GM12891 (cell line): ENCODE measurements around the gene GIPR.
"Not testable (repeated sequence)": the region's sequence is repeated elsewhere in the genome, so short reads cannot be mapped to it uniquely, and the experiment has no call there.

Experiments
- DNase-seq: peaks from one replicate; pipeline ENCODE4 v3.0.0; 2011; ENCODE audit warnings: low spot score; ENCODE audit not compliant: insufficient read length
- FAIRE-seq: peaks from 2 replicates; lab custom pipeline; 2011; peaks lifted over from hg19 to GRCh38; lab: Jason Lieb, UNC
- PAX5 ChIP-seq: IDR thresholded peaks from 2 replicates; pipeline ENCODE4 v1.6.1; 2011; ENCODE audit warnings: low read length, moderate library complexity, mild to moderate bottlenecking; ENCODE audit not compliant: insufficient read depth, severe bottlenecking
- POLR2A ChIP-seq: IDR thresholded peaks from 2 replicates; pipeline ENCODE4 v1.6.1; 2011; ENCODE audit warnings: low read depth, low read length, control low read depth
- POLR2AphosphoS5 ChIP-seq: IDR thresholded peaks from 2 replicates; pipeline ENCODE4 v1.6.1; 2011; ENCODE audit warnings: low read depth, low read length, control low read depth
- POU2F2 ChIP-seq: IDR thresholded peaks from 2 replicates; pipeline ENCODE4 v1.6.1; 2011; ENCODE audit warnings: low read depth, mild to moderate bottlenecking, control low read depth, low read length, moderate library complexity
- SPI1 ChIP-seq: IDR thresholded peaks from 2 replicates; pipeline ENCODE4 v1.6.1; 2011; ENCODE audit warnings: low read depth, low read length, control low read depth
- TAF1 ChIP-seq: IDR thresholded peaks from 2 replicates; pipeline ENCODE4 v1.6.1; 2011; ENCODE audit warnings: low read depth, low read length, control low read depth

Gene GIPR

GRCh38 chr19:45664575-45664974 lies 3.4 kb upstream of the GIPR start:
- TF ChIP-seq SPI1: no peak
- TF ChIP-seq POLR2AphosphoS5: no peak
- TF ChIP-seq POLR2A: no peak
- no peak for TF ChIP-seq TAF1
- no peak for TF ChIP-seq POU2F2
- TF ChIP-seq PAX5: no peak
- FAIRE-seq (peak; percentile 76), DNase-seq (no peak)

DNA sequence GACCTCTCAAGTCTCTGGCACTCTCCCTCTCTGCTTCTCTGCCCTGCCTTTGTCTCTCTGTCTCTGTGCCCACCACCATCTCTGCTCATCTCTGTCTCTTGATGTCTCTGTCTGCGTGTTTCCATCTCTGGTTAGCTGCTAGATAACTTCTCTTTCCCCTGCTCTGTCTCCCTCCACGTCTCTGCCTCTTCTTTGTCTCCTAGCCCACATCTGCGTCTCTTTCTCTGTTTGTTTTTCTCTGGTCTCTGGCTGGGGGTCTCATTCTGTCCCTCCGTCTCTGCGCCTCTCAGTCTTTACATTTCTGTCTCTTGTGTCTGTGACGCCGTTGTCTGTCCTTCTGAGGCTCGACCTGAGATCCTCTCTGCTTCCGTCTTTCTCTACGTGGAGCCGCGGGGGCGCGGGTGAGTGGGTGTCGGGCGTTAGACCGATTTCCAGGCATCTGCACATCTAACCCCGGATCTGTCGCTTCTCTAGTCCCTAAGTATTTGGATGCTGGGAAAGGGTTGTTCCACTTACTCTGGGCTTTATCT lies 386 bp downstream of the GIPR start:
- FAIRE-seq: peak; percentile 38
- TF ChIP-seq POLR2AphosphoS5 (no peak), PAX5 (no peak), TAF1 (no peak), POU2F2 (no peak), POLR2A (no peak), SPI1 (no peak)

GRCh38 chr19:45670670-45671453 lies 2.8 kb downstream of the GIPR start:
- peak; percentile 96 for FAIRE-seq
- peak; percentile 91 for DNase-seq

More for the DNA sequence above, 386 bp downstream of the GIPR start:
- DNase-seq: no peak

GRCh38 chr19:45674946-45675345 lies 6.9 kb downstream of the GIPR start:
- TF ChIP-seq TAF1: no peak
- FAIRE-seq: no peak
- no peak for DNase-seq

More at GRCh38 chr19:45670670-45671453, 2.8 kb downstream of the GIPR start:
- no peak for TF ChIP-seq POU2F2
- no peak for TF ChIP-seq SPI1
- no peak for TF ChIP-seq TAF1
- no peak for TF ChIP-seq POLR2AphosphoS5
- TF ChIP-seq POLR2A: no peak
- no peak for TF ChIP-seq PAX5

GRCh38 chr19:45676851-45677263 lies 8.8 kb downstream of the GIPR start:
- DNase-seq: no peak
- FAIRE-seq: no peak

DNA sequence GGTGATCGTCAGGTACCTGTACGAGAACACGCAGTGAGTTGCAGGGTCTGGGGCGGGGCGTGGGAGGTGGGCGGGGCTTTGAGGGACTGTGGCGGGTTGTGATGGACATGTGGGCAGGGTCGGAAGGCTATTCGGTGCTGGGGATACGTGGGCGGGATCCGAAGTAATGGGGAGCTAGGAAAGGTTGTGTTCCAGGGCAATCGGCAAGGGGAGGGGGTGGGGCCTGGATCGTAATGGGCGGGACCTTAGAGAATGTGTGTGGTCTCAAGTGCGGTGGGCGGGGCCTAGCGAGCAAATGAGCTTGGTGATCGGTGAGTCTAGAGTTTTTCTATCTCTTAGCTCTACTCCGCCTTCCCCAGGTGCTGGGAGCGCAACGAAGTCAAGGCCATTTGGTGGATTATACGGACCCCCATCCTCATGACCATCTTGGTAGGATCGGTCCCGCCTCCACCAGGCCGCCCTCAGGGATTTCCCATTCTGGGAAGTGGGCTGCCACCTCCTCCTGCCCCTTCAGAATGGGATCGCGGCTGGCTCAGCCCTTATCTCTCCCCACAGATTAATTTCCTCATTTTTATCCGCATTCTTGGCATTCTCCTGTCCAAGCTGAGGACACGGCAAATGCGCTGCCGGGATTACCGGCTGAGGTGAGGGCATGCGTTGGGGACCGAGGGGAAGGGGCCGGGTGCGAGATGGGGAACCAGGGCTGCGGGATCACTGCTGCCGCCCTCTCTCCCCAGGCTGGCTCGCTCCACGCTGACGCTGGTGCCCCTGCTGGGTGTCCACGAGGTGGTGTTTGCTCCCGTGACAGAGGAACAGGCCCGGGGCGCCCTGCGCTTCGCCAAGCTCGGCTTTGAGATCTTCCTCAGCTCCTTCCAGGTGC lies 9.6 kb downstream of the GIPR start:
- DNase-seq: peak; percentile 76
- FAIRE-seq: peak; percentile 74
- no peak for TF ChIP-seq PAX5
- no peak for TF ChIP-seq SPI1
- no peak for TF ChIP-seq POU2F2
- no peak for TF ChIP-seq TAF1
- no peak for TF ChIP-seq POLR2A
- TF ChIP-seq POLR2AphosphoS5: no peak

More at GRCh38 chr19:45676851-45677263, 8.8 kb downstream of the GIPR start:
- no peak for TF ChIP-seq TAF1
- peak; percentile 36 for TF ChIP-seq SPI1

- peak; percentile 89 for FAIRE-seq
Observed at GRCh38 chr19:45681391-45682015, 13.5 kb downstream of the GIPR start.

DNA sequence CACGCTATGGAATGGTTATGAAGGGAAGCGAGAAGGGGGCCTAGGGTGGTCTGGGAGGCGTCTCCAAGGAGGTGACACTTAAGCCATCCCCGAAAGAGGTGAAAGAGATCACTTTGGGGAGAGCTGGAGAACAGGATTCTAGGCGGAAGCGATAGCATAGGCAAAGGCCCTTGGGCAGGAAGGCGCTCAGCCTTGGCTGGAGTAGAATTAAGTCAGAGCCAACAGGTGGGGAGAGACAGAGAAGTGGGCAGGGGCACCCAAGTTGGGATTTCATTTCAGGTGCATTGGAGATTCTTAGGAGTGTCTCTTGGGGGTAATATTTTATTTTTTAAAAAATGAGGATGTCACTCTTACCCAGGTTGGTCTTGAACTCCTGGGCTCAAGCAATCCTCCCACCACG lies 14.1 kb downstream of the GIPR start:
- no peak for FAIRE-seq
- no peak for DNase-seq
- TF ChIP-seq POLR2A (no peak), PAX5 (no peak), POU2F2 (no peak), SPI1 (no peak), TAF1 (no peak), POLR2AphosphoS5 (no peak)

More at GRCh38 chr19:45681391-45682015, 13.5 kb downstream of the GIPR start:
- no peak for TF ChIP-seq POLR2AphosphoS5
- no peak for TF ChIP-seq POU2F2
- no peak for TF ChIP-seq PAX5
- no peak for TF ChIP-seq TAF1
- TF ChIP-seq SPI1: no peak
- TF ChIP-seq POLR2A: no peak
- DNase-seq: peak; percentile 82

DNA sequence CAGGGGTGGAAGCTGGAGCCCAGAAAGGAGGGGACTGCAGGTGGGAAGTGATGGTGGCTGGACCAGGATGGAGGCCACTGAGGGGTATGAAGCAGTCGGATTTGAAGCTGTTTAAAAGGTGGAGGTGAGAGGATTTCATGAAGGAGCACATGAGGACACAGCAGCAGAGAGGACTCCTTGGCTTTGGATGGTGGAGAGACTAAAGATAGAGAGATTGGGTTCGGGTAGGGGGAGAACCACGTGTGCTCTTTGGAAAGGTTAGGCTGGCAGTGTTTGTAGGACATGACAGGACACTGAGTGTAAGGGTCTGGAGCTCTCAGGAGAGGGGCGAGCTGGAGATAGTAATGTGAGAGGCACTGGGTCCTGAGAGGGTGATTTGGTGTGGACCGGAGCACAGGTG lies 14.9 kb downstream of the GIPR start:
- no peak for DNase-seq
- TF ChIP-seq POLR2AphosphoS5 (no peak), TAF1 (no peak), SPI1 (no peak), POLR2A (no peak), POU2F2 (no peak), PAX5 (no peak)
- FAIRE-seq: no peak

DNA sequence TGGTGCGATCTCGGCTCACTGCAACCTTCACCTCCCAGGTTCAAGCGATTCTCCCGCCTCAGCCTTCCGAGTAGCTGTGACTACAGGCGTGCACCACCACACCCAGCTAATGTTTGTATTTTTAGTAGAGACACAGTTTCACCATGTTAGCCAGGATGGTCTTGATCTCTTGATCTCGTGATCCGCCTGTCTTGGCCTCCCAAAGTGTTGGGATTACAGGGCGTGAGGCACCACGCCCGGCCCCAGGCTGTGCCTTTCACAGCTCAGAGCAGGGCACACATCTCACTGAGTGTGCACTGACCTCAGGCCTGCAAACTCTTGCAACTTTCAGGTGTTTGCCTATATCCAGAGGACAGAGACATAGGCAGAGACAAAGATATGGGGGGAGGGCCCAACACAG lies 17.0 kb downstream of the GIPR start:
- FAIRE-seq, DNase-seq: not testable (repeated sequence)
